GM18909 (cell line): ENCODE results near the gene GLRX.
A peak's percentile ranks its signal among the peaks of the same experiment; 100 is the strongest.
"Not testable (repeated sequence)": the region's sequence is repeated elsewhere in the genome, so short reads cannot be mapped to it uniquely, and the experiment has no call there.

Experiments used
- ATAC-seq: cut with Tn5 transposase; IDR thresholded peaks from one replicate; pipeline ENCODE4 v1.9.1; 2021; ENCODE audit warnings: mild to moderate bottlenecking; ENCODE audit not compliant: unreplicated experiment, poor library complexity

Gene GLRX

GRCh38 chr5:95811126-95811423, 11.5 kb downstream of the GLRX start:
- not testable (repeated sequence) for ATAC-seq

DNA sequence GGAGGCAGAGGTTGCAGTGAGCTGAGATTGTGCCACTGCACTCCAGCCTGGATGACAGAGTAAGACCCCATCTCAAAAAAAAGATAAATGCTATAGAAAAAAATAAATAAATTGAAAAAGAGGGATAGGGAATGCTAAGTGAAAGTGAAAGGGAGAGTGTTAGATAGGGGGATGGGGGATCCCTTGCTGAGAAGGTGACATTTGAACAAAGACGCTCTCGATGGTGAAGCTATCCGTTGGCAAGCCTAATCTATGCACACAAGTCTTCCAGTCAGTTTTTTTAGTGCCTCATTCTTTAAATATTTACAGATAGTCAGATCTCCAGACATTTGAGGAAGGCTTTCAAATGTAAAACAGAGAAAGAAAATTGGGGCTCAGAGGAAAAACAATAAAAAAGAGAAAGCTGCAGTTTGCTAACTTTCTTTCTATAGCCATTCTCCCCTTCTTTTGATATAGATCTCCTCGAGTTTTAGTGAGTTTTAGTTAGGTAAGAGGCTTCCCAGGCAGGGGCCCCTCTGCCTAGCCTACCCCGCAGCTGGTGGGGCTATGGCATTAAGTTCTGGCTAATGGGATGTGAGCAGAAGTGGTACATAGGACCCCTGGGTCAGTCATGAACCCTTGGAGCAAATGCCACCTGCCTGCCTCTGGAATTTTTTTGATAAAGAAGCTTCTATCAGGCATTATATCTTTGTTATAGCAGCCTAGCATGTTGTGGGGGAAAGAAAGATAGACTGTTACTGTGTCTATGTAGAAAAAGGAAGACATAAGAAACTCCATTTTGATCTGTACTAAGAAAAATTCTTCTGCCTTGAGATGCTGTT, 12.0 kb downstream of the GLRX start:
- ATAC-seq = no peak

- no peak for ATAC-seq
Observed at GRCh38 chr5:95809414-95809960, 13.0 kb downstream of the GLRX start.

DNA sequence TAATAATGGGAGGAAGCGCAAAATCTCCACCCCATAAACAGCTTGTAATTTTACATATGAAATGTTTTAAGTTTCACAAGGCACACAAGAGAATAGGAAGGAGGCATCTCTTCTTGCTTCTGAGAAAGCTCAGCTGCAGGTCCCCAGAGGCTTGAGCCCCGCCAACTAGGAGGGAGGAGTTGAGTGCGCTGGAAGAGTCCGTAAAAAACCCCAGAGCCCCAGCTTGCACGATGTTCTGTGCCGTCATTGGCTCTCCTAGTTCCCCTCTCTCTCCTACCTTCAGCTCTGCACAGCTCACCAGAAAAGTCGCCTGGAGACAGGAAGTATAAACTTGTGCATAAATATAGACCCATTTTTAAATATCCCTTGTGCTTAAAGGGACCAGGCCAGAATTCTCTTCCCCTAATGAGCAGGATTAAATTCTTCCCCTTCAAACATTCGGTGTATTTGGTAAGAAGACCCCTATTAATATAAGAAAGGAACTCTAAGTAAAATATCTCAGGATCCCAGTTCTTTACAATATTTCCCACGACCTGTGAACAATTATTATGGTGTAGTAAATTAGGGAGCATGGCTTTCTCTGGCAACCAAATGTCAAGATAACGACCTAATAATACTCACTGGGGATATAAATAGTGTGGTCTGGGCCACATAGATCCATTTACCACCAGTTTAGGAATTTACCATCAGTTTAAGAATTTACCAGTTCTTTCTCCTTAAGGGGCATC, 13.7 kb downstream of the GLRX start:
- peak; percentile 100 for ATAC-seq

GRCh38 chr5:95808013-95808685, 14.4 kb downstream of the GLRX start:
- no peak for ATAC-seq

DNA sequence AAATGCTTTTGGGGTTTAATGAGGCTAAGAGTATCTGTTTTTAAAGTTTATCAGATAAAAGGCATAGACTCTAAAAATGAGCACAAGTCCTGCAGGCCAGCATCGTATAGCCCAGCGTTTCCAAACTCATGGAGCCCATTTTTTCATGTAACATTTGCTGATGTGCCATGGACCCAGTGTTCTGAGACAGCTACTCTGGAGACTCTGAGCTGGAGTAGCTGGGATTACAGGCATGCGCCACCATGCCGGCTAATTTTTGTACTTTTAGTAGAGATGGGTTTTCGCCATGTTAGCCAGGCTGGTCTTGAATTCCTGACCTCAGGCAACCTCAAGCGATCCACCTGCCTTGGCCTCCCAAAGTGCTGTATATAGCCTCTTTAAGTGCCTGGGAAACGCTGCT, 15.8 kb downstream of the GLRX start:
- ATAC-seq = no peak

- no peak for ATAC-seq
Observed at GRCh38 chr5:95804736-95805539, 17.6 kb downstream of the GLRX start.

DNA sequence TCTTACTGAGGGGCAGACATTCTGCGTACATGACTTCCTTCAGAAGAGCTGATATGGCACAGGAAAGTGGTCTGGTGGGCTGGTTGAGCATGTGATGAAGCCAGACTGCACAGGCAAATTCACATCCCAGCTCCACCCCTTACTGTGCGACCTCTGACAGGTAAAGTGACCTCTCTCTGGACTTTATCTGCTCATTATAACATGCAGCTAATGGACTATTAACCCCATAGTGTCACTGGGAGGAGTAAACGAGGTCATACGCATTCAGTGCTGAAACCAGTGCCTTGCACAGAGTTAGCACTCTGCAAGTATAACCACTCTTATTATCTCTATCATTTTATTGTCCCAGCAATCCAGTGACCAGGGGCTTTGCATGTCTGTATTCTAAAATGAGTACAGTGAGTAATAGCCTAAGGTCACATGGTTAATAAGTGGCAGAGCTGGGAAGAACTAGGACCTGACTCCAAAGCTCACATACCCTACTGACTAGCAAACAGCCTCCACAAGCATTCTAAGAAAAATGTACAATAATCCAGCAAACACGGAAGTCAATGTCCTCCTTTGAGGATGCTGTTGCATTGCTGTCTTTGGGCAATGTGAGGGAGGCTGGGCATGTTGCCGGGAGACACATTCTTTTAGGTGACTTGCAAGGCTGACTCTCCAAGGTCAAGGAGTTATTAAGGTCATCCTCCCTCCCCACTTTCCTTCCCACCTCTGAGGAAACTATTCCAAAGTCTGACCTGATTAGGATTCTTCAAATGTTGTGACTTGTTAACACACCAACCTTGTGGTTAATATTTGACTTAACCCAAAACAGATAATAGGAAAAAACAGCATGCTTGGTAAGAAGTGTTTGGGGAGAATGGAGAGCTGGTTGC, 19.0 kb downstream of the GLRX start:
- ATAC-seq = no peak

DNA sequence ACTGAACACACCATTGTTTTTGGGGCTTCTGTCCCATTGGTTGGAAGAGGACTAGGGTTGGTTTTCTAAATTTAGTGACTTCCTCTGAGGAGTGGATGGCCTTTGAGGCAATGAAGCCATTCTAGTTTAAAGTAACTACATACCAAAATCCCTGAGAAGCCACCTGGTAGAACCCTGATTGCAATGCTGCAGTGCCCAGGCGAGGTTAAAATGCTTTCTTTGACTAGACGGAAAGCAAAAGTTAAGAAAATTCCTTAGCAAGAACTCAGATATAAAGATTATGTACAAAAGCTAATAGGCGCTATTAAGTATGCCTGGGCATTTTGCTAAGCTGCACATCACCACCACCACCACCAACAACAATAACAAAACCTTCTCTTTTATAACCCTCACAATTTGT, 20.6 kb downstream of the GLRX start:
- ATAC-seq = no peak

- no peak for ATAC-seq
Observed at GRCh38 chr5:95801532-95801931, 21.0 kb downstream of the GLRX start.

DNA sequence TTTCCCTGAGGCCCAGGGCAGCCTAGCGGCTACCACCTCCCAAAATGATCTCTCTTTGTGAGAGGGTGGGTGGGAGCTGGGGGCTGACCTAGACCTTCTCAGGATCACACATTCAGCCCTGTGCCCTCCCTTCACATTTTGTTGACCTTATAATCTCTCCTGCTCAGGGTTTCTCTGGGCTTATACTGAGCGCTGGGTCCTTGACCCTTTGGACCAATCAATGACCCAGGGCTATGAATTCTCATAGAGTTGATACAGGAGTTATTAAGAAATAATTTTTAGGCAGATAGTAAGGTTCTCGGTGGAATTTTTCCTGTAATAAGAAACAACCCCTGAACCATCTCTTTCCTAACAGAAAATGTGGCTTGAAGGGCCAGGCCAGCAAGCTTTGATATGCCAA, 22.0 kb downstream of the GLRX start:
- ATAC-seq = no peak

- no peak for ATAC-seq
Observed at GRCh38 chr5:95799191-95799835, 23.2 kb downstream of the GLRX start.

DNA sequence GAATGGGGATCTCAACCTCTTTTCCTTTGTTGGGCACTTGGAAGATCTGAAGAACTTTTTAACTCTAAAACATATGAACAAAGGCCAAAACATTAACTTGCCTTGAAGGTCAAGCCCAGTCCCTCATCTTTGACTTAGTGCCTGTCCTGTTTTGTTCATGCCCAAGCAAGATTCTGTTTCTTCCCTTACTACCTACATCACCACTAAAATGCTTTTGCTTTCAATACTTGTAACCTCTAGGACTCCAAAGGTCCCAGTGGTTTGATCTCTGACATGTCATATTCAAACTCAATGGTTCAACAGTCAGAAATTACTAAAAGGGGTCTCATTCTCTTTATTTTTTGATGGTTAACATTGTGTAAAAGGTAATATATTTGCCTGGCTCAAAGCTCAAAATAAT, 24.0 kb downstream of the GLRX start:
- no peak for ATAC-seq

DNA sequence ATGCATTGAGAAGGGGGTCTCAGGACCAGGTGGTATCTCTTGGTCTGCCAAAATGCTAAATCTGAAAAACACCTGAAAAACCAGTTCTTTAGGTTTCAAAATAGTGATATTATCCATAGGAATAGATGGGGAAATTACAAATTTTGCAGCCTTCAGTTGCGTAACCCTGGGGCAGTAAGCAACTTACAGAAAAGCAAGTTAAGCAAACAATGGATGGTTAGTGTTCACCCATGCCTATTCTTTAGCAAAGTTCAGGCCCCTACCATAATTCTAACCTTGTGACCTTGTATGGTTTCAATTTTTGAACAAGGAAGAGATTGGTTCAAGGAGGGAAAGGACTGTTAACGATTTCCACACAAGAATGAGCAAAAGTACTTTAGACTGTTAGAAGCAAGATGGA, 24.5 kb downstream of the GLRX start:
- no peak for ATAC-seq

DNA sequence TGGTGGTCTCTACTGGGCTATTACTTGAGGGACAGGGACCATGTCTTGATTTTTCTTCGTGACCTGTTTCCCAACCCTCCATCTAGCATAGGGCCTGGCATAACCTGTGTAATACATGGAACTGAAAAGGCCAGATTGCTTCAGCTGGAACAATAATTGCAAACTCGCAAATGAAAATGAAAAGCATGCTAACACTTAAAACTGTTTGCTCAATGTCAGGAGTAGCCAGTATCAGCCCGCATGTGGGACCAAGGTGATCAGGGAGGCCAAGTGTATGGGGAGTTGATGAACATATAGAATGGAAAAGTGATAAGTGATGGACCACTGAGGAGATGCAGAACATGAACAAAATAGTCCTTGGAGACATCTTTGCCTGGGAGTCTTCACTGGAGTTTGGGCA, 25.2 kb downstream of the GLRX start:
- no peak for ATAC-seq

DNA sequence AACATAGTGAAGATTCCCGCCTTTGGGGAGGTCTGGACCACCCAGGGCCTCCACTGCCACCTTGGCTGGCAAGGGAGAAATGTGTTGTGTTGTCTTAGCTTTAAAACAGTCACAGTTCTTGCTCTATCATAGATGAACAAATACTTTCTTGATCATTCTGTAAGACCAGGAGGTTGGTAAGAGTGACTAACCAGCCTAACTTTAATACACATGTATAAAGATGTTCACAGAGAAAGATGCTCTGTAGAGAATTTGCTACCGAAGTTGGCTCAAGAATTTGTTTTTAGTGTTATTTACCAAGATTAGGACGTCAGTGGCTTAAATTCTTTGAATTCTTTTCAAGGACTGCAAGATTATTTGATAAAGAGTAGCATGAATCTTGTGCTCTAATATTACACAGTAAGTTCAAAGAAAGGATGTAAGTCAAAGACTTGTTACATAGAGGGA, 28.4 kb downstream of the GLRX start:
- ATAC-seq = no peak

- ATAC-seq = no peak
Observed at GRCh38 chr5:95791751-95792150, 30.8 kb downstream of the GLRX start.

DNA sequence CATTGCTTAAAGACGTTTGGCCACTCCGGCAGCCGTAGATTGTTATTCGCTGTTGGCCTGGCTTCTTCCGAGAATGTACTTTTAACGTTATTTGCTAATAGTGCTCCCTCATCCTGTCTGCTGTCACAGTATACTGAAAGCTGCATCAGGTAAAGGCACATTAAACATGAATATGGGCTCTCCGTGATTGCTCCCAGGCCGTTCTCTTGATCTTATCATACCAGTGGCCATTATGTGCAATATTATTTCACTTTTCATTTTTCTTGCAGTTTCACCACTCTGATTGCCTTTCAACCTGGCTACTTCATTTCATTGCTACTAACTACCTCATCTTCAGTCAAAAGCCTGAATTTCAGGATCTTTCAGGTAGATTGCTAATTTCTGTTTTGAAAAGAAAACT, 34.0 kb downstream of the GLRX start:
- no peak for ATAC-seq
